Measurements from ENCODE around the gene TMEM43. TPM values are rescaled to one million over a fixed set of nuclear protein-coding genes. Genes with fewer than 3 reads are reported as not detected.
"Not testable (repeated sequence)": the region's sequence is repeated elsewhere in the genome, so short reads cannot be mapped to it uniquely, and the experiment has no call there.

Gene TMEM43
- polyA plus RNA-seq, 1 donor (not counting 4 experiments of a cell fraction or from before 2014, with no cell fraction given), result 111 TPM

DNA sequence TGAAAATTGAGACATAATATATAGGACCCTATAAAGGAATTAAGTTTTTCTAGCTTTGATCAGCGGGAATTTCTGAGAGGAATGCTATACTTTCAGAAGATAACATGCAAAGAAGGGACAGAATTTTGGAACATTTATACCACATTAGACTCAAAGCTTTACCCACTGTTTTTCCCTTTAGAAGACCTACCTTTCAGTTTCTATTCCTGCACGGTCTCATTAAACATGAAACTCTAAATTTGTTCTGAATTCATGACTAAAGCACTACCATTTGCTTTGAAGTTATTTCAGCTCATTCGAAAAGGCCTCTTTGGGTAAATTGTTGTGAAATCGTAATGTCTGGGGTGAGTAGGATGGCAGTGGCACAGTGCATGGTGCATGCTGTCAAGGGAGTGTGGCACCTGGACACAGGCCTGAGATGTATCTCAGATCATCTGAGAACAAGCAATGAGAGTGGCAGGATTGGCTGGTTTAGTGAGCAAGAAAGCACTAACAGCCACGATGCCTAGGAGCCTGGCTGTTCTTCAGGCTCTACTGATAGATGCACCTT is 42.7 kb upstream of the TMEM43 start:
- H3K9me1 ChIP-seq (ENCODE audit: control insufficient read depth, extremely low read depth, insufficient read depth, low read length), result no peaks in the 10 kb centered on the region
- H2AFZ ChIP-seq (ENCODE audit: control insufficient read depth, low read length), result no peak overlapping the region
- H3K27me3 ChIP-seq (ENCODE audit: control insufficient read depth, extremely low read depth, insufficient read depth, low read length), result no peaks in the 10 kb centered on the region
- dilution Hi-C loops (cut with MboI; ENCODE audit: extremely low pct_ligation_motif_present, low sequenced_read_pairs), result no loop called here
- no peak for FAIRE-seq
- H4K20me1 ChIP-seq (ENCODE audit: control insufficient read depth, extremely low read depth, insufficient read depth, low read length), result no peaks in the 10 kb centered on the region
- H3K4me3 ChIP-seq (ENCODE audit: control insufficient read depth in 2 of 3, extremely low read depth in 1 of 3, insufficient read depth in 2 of 3, low read depth in 1 of 3, low read length in 3 of 3), result no peak overlapping the region
- H3K4me1 ChIP-seq (ENCODE audit: control insufficient read depth, extremely low read depth, insufficient read depth, low read length), result no peaks in the 10 kb centered on the region
- TF ChIP-seq, protein P1, sequence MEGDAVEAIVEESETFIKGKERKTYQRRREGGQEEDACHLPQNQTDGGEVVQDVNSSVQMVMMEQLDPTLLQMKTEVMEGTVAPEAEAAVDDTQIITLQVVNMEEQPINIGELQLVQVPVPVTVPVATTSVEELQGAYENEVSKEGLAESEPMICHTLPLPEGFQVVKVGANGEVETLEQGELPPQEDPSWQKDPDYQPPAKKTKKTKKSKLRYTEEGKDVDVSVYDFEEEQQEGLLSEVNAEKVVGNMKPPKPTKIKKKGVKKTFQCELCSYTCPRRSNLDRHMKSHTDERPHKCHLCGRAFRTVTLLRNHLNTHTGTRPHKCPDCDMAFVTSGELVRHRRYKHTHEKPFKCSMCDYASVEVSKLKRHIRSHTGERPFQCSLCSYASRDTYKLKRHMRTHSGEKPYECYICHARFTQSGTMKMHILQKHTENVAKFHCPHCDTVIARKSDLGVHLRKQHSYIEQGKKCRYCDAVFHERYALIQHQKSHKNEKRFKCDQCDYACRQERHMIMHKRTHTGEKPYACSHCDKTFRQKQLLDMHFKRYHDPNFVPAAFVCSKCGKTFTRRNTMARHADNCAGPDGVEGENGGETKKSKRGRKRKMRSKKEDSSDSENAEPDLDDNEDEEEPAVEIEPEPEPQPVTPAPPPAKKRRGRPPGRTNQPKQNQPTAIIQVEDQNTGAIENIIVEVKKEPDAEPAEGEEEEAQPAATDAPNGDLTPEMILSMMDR (optimal IDR thresholded peaks at IDR 0.05 in 1 of 3, IDR thresholded peaks at IDR 0.05 in 1 of 3, conservative IDR thresholded peaks at IDR 0.05 in 1 of 3; ENCODE audit: extremely low read depth in 1 of 3, insufficient read depth in 2 of 3, low read length in 3 of 3), result no peak
- no peak for TF ChIP-seq EZH2 (IDR thresholded peaks at IDR 0.05; ENCODE audit: low read length)
- H3K79me2 ChIP-seq (ENCODE audit: control insufficient read depth, insufficient read depth, low read length), result no peaks in the 10 kb centered on the region
- H3K4me2 ChIP-seq (ENCODE audit: control insufficient read depth, extremely low read depth, insufficient read depth, low read depth, low read length), result no peak overlapping the region
- H3K27ac ChIP-seq (ENCODE audit: control insufficient read depth, insufficient read depth, low read length), result no peak overlapping the region
- no peaks in the 10 kb centered on the region for H3K36me3 ChIP-seq (ENCODE audit: control insufficient read depth in 2 of 2, extremely low read depth in 1 of 2, insufficient read depth in 2 of 2, low read length in 2 of 2)
- H3K9ac ChIP-seq (ENCODE audit: control insufficient read depth, extremely low read depth, insufficient read depth, low read length), result no peak overlapping the region
- H3K9me3 ChIP-seq (ENCODE audit: control insufficient read depth, low read depth, low read length), result no peaks in the 10 kb centered on the region
- no peak for DNase-seq (ENCODE audit: low read depth, low spot score)

DNA sequence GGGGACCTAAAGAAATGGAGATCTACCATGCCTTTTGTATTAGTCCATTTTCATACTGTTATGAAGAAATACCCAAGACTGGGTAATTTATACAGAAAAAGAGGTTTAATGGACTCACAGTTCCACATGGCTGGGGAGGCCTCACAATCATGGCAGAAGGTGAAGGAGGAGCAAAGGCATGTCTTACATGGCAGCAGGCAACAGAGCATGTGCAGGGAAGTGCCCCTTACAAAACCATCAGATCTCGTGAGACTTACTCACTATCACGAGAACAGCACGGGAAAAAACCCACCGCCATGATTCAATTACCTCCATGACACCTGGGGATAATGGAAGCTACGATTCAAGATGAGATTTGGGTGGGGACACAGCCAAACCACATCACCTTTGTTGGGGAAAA is 37.4 kb upstream of the TMEM43 start:
- H3K4me3 ChIP-seq (ENCODE audit: control insufficient read depth in 2 of 3, extremely low read depth in 1 of 3, insufficient read depth in 2 of 3, low read depth in 1 of 3, low read length in 3 of 3); H3K4me2 ChIP-seq (ENCODE audit: control insufficient read depth, extremely low read depth, insufficient read depth, low read depth, low read length); DNase-seq (ENCODE audit: low read depth, low spot score); dilution Hi-C loops (cut with MboI; ENCODE audit: extremely low pct_ligation_motif_present, low sequenced_read_pairs); FAIRE-seq; H3K79me2 ChIP-seq (ENCODE audit: control insufficient read depth, insufficient read depth, low read length); H3K27ac ChIP-seq (ENCODE audit: control insufficient read depth, insufficient read depth, low read length); H2AFZ ChIP-seq (ENCODE audit: control insufficient read depth, low read length); H4K20me1 ChIP-seq (ENCODE audit: control insufficient read depth, extremely low read depth, insufficient read depth, low read length); H3K4me1 ChIP-seq (ENCODE audit: control insufficient read depth, extremely low read depth, insufficient read depth, low read length); H3K27me3 ChIP-seq (ENCODE audit: control insufficient read depth, extremely low read depth, insufficient read depth, low read length); H3K9ac ChIP-seq (ENCODE audit: control insufficient read depth, extremely low read depth, insufficient read depth, low read length); H3K36me3 ChIP-seq (ENCODE audit: control insufficient read depth in 2 of 2, extremely low read depth in 1 of 2, insufficient read depth in 2 of 2, low read length in 2 of 2); H3K9me3 ChIP-seq (ENCODE audit: control insufficient read depth, low read depth, low read length); H3K9me1 ChIP-seq (ENCODE audit: control insufficient read depth, extremely low read depth, insufficient read depth, low read length): not testable (repeated sequence)

DNA sequence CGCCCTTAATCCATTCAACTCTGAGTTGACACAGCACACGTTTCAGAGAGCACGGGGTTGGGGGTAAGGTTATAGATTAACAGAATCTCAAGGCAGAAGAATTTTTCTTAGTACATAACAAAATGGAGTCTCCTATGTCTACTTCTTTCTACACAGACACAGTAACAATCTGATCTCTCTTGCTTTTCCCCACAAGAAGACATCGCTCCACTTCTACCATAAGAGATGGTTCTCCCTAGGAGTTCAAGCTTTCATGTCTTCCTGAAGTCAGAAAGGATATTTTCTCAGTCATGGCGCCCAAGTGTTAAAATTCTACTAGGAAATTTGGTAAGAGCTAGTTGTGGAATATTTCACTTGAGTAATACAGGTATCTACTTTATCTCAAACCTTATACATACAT is 32.9 kb upstream of the TMEM43 start:
- H3K36me3 ChIP-seq (ENCODE audit: control insufficient read depth in 2 of 2, extremely low read depth in 1 of 2, insufficient read depth in 2 of 2, low read length in 2 of 2); H3K4me2 ChIP-seq (ENCODE audit: control insufficient read depth, extremely low read depth, insufficient read depth, low read depth, low read length); H3K79me2 ChIP-seq (ENCODE audit: control insufficient read depth, insufficient read depth, low read length); DNase-seq (ENCODE audit: low read depth, low spot score); H3K9me1 ChIP-seq (ENCODE audit: control insufficient read depth, extremely low read depth, insufficient read depth, low read length); H3K27ac ChIP-seq (ENCODE audit: control insufficient read depth, insufficient read depth, low read length); H4K20me1 ChIP-seq (ENCODE audit: control insufficient read depth, extremely low read depth, insufficient read depth, low read length); H2AFZ ChIP-seq (ENCODE audit: control insufficient read depth, low read length); H3K9me3 ChIP-seq (ENCODE audit: control insufficient read depth, low read depth, low read length); FAIRE-seq; H3K27me3 ChIP-seq (ENCODE audit: control insufficient read depth, extremely low read depth, insufficient read depth, low read length); dilution Hi-C loops (cut with MboI; ENCODE audit: extremely low pct_ligation_motif_present, low sequenced_read_pairs); H3K4me1 ChIP-seq (ENCODE audit: control insufficient read depth, extremely low read depth, insufficient read depth, low read length); H3K9ac ChIP-seq (ENCODE audit: control insufficient read depth, extremely low read depth, insufficient read depth, low read length); H3K4me3 ChIP-seq (ENCODE audit: control insufficient read depth in 2 of 3, extremely low read depth in 1 of 3, insufficient read depth in 2 of 3, low read depth in 1 of 3, low read length in 3 of 3): not testable (repeated sequence)

Measured in keratinocyte (primary cell).